DND-41 (cell line): ENCODE data around the gene ZNF574.

ENCODE experiments used
- ATAC-seq: fragments of 200-7000 bp; cut with Tn5 transposase; 3 replicates; pipeline ENCODE4 v1.9.1; 2021; ENCODE audit warnings: low read depth; ENCODE audit not compliant: insufficient read depth
- DNase-seq: peaks from one replicate; pipeline ENCODE4 v3.0.0-alpha.2; 2020
- H2AFZ ChIP-seq: 2 replicates; pipeline ENCODE4 v1.6.0; 2012; ENCODE audit warnings: low read depth, low read length
- H3K27ac ChIP-seq: 2 replicates; pipeline ENCODE4 v1.5.1; 2012; ENCODE audit warnings: low read length, inconsistent platforms
- H3K27me3 ChIP-seq: fragments of 200-600 bp; sonication (generic); 2 replicates; pipeline ENCODE4 v1.6.0; 2012; ENCODE audit warnings: low read length, mild to moderate bottlenecking, inconsistent platforms; ENCODE audit not compliant: insufficient read depth, poor library complexity
- H3K36me3 ChIP-seq: 2 replicates; pipeline ENCODE4 v1.5.1; 2012; ENCODE audit warnings: low read length, inconsistent platforms; ENCODE audit not compliant: insufficient read depth
- H3K4me1 ChIP-seq: 2 replicates; pipeline ENCODE4 v1.5.1; 2012; ENCODE audit warnings: mild to moderate bottlenecking, low read length; ENCODE audit not compliant: insufficient read depth
- H3K4me2 ChIP-seq: 2 replicates; pipeline ENCODE4 v1.6.0; 2012; ENCODE audit warnings: mild to moderate bottlenecking, moderate library complexity, low read length, inconsistent platforms; ENCODE audit not compliant: insufficient read depth
- H3K4me3 ChIP-seq, 2 experiments: fragments of 200-600 bp in 1 of 2; shearing (Covaris generic) in 1 of 2; 2 replicates each; pipeline ENCODE4 v1.5.1; 2012 to 2016; ENCODE audit warnings: inconsistent platforms in 2 of 2, low read length in 2 of 2, mild to moderate bottlenecking in 2 of 2, low read depth in 1 of 2, moderate library complexity in 1 of 2
- H3K79me2 ChIP-seq: 2 replicates; pipeline ENCODE4 v1.6.0; 2012; ENCODE audit warnings: low read length, inconsistent platforms; ENCODE audit not compliant: insufficient read depth
- H3K9ac ChIP-seq: 2 replicates; pipeline ENCODE4 v1.6.0; 2012; ENCODE audit warnings: low read depth, mild to moderate bottlenecking, inconsistent platforms, low read length, moderate library complexity
- H3K9me3 ChIP-seq: 2 replicates; pipeline ENCODE4 v1.5.1; 2012; ENCODE audit warnings: low read length, moderate library complexity, mild to moderate bottlenecking, inconsistent platforms; ENCODE audit not compliant: insufficient read depth, severe bottlenecking
- H4K20me1 ChIP-seq: 2 replicates; pipeline ENCODE4 v1.6.0; 2012; ENCODE audit warnings: low read length; ENCODE audit not compliant: insufficient read depth
- EZH2 ChIP-seq: IDR thresholded peaks from 3 replicates; pipeline ENCODE4 v1.6.1; 2012; ENCODE audit warnings: borderline replicate concordance, low read depth, mild to moderate bottlenecking, moderate library complexity, low read length, inconsistent platforms; ENCODE audit not compliant: severe bottlenecking
- TF ChIP-seq, protein P1 (sequence below): IDR thresholded peaks from 2 replicates; pipeline ENCODE4 v1.5.1; 2012; ENCODE audit warnings: borderline replicate concordance, low read length, moderate library complexity, mild to moderate bottlenecking; ENCODE audit not compliant: poor library complexity, severe bottlenecking; ENCODE audit errors: extremely low read depth

Gene ZNF574

DNA sequence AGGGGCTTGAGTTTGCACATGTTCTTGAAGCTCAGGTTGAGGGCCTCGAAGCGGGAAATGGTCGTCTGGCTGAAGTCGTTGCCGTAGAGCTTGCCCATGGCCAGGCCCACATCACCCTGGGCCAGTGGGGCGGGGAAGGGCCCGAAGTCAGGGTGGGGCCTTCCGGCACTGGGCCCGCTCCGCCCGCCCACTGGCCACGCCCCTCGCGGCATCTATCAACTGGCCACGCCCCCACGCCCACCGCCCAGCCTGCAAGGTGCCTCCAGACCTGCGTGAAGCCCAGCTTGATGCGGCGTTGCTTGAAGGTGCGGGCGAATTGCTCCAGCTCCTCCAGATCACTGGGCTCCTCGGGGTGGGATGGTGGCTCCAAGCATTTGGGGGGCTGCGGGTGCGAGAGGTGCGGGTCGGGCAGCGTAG, 19.9 kb downstream of the ZNF574 start:
- ATAC-seq, result no peak
- no peaks in the 10 kb centered on the region for H3K27me3 ChIP-seq
- H3K4me2 ChIP-seq, result no peak overlapping the region
- no peak overlapping the region for H3K9ac ChIP-seq
- H2AFZ ChIP-seq, result no peak overlapping the region
- no peaks in the 10 kb centered on the region for H4K20me1 ChIP-seq
- DNase-seq, result no peak
- H3K4me1 ChIP-seq, result 0 out of 2 replicates have a peak, but pooled peaks cover 4% of the 10 kb centered on the region
- H3K9me3 ChIP-seq, result no peaks in the 10 kb centered on the region
- no peak overlapping the region for H3K27ac ChIP-seq
- no peak overlapping the region for H3K4me3 ChIP-seq
- H3K36me3 ChIP-seq, result no peaks in the 10 kb centered on the region
- H3K79me2 ChIP-seq, result no peaks in the 10 kb centered on the region
- TF ChIP-seq EZH2, result no peak

DNA sequence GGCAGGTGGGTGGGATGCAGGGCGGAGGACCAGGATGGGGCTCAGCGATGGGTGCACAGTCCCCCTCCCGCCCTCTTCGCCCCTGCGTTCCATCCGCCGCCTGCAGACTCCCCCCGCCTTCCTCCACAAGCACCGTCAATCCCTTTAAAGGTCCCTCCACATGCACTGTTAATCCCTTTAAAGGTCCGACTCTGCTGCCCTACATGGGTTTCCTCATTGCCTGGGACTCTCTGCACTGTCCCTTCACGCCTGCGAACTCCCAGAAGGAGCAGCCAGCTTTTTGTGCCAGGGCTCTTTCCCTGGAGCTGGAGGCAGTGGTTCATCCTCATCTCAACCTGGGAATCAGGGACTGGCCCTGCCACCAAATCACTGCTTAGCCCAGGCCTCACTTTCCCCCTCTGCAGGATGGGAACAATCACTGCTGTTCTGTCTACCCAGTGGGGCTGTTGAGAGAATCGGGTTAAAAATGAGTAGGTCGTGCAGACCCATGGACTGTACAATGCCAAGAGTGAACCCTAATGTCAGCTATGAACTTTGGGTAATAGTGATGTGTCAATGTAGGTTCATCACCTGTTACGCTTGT, 20.4 kb downstream of the ZNF574 start:
- Histone ChIP-seq H3K79me2 (no peaks in the 10 kb centered on the region), H3K27ac (no peak overlapping the region), H3K9ac (no peak overlapping the region), H3K36me3 (no peaks in the 10 kb centered on the region), H3K4me1 (0 out of 2 replicates have a peak, but pooled peaks cover 4% of the 10 kb centered on the region), H3K9me3 (no peaks in the 10 kb centered on the region), H3K27me3 (no peaks in the 10 kb centered on the region), H3K4me2 (no peak overlapping the region), H3K4me3 (no peak overlapping the region), H4K20me1 (no peaks in the 10 kb centered on the region), H2AFZ (no peak overlapping the region)
- no peak for TF ChIP-seq EZH2
- TF ChIP-seq, protein P1, sequence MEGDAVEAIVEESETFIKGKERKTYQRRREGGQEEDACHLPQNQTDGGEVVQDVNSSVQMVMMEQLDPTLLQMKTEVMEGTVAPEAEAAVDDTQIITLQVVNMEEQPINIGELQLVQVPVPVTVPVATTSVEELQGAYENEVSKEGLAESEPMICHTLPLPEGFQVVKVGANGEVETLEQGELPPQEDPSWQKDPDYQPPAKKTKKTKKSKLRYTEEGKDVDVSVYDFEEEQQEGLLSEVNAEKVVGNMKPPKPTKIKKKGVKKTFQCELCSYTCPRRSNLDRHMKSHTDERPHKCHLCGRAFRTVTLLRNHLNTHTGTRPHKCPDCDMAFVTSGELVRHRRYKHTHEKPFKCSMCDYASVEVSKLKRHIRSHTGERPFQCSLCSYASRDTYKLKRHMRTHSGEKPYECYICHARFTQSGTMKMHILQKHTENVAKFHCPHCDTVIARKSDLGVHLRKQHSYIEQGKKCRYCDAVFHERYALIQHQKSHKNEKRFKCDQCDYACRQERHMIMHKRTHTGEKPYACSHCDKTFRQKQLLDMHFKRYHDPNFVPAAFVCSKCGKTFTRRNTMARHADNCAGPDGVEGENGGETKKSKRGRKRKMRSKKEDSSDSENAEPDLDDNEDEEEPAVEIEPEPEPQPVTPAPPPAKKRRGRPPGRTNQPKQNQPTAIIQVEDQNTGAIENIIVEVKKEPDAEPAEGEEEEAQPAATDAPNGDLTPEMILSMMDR, result no peak
- no peak for ATAC-seq
- no peak for DNase-seq

DNA sequence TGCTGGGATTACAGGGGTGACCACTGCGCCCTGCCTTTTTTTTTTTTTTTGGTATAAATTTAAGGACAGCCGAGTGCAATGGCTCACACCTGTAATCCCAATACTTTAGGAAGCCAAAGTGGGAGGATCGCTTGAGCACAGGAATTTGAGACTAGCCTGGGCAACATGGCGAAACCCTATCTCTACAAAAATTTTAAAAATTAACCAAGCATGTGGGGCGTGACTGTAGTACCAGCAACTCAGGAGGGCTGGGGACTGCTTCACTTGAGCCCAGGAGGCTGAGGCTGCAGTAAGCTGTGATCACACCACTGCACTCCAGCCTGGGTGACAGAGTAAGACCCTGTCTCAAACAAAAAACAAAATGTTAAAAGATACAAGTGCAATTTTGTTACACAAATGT, 21.5 kb downstream of the ZNF574 start:
- no peak overlapping the region for H2AFZ ChIP-seq
- no peak overlapping the region for H3K9ac ChIP-seq
- no peaks in the 10 kb centered on the region for H3K36me3 ChIP-seq
- H3K27ac ChIP-seq, result no peak overlapping the region
- 0 out of 2 replicates have a peak, but pooled peaks cover under 1% of the 10 kb centered on the region for H3K4me1 ChIP-seq
- no peaks in the 10 kb centered on the region for H4K20me1 ChIP-seq
- H3K4me3 ChIP-seq, result no peak overlapping the region
- H3K4me2 ChIP-seq, result no peak overlapping the region
- TF ChIP-seq, protein P1, result no peak
- TF ChIP-seq EZH2, result no peak
- H3K9me3 ChIP-seq, result no peaks in the 10 kb centered on the region
- H3K27me3 ChIP-seq, result no peaks in the 10 kb centered on the region
- H3K79me2 ChIP-seq, result no peaks in the 10 kb centered on the region
- DNase-seq (no peak), ATAC-seq (no peak)

DNA sequence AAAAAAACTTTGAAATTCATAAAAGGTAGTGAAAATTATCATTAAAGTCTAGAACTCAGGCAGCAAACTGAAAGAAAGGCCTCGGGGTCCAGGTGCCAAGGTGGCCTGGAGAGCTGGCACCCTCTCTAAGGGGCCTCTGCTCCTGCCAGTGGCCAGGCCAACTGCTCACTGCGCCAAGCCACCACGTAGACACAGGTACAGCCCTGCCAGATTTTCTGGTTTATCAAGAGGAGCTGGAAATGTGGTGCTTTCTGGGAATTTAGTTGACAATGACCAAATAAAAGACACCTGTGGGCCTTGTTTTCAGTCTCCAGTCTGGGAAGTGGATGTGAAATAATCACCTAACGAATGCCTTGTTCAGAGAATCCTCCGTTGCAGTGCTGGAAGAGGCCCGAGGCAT, 22.8 kb downstream of the ZNF574 start:
- Histone ChIP-seq H4K20me1 (no peaks in the 10 kb centered on the region), H3K36me3 (no peaks in the 10 kb centered on the region), H2AFZ (no peak overlapping the region), H3K27ac (no peak overlapping the region), H3K9me3 (no peaks in the 10 kb centered on the region), H3K4me2 (no peak overlapping the region), H3K4me3 (no peak overlapping the region), H3K79me2 (no peaks in the 10 kb centered on the region), H3K9ac (no peak overlapping the region), H3K4me1 (no peaks in the 10 kb centered on the region), H3K27me3 (no peaks in the 10 kb centered on the region)
- ATAC-seq (no peak), DNase-seq (no peak)
- TF ChIP-seq, protein P1, result no peak
- no peak for TF ChIP-seq EZH2
